NOMO-1 treated with dmso at 0.1 percent for 144 hours (cell line): ENCODE data around the gene COL4A5.
"Not testable (repeated sequence)": the region's sequence is repeated elsewhere in the genome, so short reads cannot be mapped to it uniquely, and the experiment has no call there.

Experiments
- DNase-seq: peaks from one replicate; lab custom pipeline; 2025; ENCODE audit not compliant: unreplicated experiment; lab: John Stamatoyannopoulos, UW

COL4A5 gene

DNA sequence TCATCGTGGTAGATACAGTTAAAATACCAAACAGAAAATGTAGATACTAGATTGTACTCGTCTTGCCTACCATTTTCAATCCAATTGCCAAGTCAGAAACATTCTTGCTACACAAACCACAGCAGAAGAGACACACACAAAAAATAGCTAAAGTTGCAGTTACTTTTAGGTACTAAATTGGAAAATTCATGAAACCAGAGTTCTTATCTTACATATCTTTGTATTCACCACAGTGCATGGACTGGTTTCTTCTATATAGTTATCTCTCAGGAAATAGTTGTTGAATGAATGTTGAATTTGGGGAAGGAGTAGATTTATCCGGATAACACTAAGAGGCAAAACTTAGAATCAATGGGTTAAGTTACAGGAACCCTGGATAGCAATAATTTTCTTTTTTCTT lies 14.2 kb downstream of the COL4A5 start:
- DNase-seq: no peak

- DNase-seq: no peak
Measured at GRCh38 chrX:108456971-108457477, 17.4 kb downstream of the COL4A5 start.

DNA sequence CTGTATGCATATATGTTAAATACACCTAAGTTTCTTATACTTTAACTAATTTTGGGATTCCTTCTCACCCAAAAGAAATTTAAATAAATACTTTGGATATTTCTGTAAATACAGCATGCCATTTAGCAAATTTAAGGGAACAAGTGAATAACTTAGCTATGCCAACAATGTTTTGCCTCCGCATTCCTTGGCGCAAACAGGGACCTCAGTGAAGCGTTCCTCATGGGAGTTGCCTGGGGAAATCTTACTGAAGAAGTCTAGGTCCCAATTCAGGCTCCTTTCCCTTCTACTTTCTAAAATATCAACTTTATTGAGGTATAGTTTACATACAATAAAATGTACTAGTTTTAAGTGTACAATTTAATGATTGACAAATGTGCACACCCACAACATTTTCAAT lies 25.0 kb downstream of the COL4A5 start:
- no peak for DNase-seq

GRCh38 chrX:108468486-108468885 lies 28.8 kb downstream of the COL4A5 start:
- no peak for DNase-seq

- DNase-seq: no peak
Measured at GRCh38 chrX:108473979-108474378, 34.3 kb downstream of the COL4A5 start.

DNA sequence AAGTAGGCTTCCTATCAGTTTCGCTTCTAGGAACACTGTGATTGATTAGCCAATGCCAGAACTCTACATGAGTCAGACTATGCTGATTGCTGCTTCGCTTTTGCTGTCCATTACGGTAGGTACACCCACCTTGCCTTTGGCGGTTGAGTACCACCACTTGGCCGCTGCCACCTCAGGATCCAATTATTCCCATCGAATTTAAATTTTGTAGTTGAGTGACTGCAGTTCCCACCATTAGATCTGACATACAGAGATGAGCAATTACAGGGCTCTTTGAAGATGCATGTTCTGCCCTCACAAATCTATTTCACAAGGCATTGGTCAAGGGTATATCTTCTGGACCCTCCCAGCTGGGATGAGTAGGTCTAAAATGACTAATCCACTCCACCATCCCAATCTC lies 41.9 kb downstream of the COL4A5 start:
- not testable (repeated sequence) for DNase-seq

- no peak for DNase-seq
Measured at GRCh38 chrX:108484251-108484650, 44.6 kb downstream of the COL4A5 start.

- DNase-seq: no peak
Measured at GRCh38 chrX:108485960-108486359, 46.3 kb downstream of the COL4A5 start.

GRCh38 chrX:108494406-108495090 lies 54.9 kb downstream of the COL4A5 start:
- no peak for DNase-seq

DNA sequence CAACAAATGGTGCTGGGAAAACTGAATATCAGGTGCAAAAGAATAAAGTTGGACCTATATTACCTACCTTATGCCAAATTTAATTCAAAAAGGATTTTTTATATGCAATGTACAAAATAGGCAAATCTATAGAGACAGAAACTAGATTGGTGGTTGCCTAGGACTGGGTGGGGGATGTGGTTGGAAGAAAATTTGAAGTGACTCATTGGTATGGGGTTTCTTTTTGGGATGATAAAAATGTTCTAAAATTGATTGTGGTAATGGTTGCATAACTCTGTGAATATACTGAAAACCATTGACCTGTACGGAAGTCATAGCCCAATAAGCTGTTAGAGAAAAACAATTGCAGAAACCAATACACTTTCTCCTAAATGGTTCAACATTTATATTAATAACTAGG lies 72.1 kb downstream of the COL4A5 start:
- DNase-seq: no peak

DNA sequence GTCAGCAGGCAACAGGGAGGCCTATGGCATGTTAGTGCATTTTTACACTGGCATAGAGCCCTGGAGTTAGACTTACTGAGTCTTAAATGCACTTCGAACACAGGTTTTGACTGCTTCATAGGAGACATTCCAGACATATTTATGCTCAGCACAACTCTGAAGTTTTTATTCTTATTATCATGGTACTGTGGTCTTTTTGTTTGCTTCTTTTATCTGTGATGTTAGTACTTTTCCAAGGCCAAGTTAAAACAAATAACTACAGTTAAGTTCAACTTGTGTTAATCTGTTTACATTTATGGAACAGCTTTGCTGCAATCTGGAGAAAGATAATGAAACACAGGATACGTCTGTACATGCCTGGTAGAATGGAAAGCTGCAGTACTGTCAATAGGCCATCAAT lies 76.5 kb downstream of the COL4A5 start:
- DNase-seq: no peak

- DNase-seq: no peak
Measured at GRCh38 chrX:108527724-108528123, 88.1 kb downstream of the COL4A5 start.

GRCh38 chrX:108537005-108537404 lies 97.4 kb downstream of the COL4A5 start:
- DNase-seq: no peak

GRCh38 chrX:108541286-108541685 lies 101.6 kb downstream of the COL4A5 start:
- DNase-seq: no peak

GRCh38 chrX:108557580-108557979 lies 117.9 kb downstream of the COL4A5 start:
- DNase-seq: no peak

DNA sequence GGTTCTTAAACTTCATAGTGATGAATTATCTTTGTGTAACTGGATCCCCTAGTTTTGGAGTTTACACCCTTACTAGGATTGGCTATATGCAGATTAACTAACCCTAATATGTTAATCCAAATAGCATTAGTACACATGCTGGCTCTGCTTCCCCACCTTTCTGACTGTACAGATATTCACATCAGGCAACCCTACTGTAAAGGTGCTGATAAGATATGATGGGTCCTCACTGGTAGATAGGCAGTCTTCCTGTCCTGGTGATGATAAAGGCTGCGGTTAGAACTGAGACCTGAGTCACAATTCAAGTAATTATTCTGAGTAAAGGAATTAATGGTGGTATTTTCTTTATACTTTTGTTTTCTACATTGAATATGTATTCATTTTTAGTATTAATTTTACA lies 118.6 kb downstream of the COL4A5 start:
- no peak for DNase-seq

DNA sequence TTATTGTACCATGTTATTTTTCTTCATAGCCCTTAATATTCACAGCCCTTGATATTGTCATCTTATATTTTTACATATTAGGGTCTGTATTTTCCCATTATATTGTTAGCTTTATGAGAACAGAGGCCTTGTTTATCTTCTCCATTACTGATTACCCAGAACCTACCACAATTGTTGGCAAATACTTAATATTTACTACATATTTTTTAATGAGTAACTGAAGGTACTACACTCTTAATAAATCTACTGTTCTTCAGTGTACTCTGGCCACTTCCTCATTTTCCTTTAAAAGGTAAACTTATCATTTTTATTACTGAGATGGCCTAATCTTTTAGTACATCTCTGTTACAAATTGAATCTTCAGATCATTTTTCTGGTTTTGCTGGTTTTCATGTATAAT lies 133.5 kb downstream of the COL4A5 start:
- DNase-seq: no peak

DNA sequence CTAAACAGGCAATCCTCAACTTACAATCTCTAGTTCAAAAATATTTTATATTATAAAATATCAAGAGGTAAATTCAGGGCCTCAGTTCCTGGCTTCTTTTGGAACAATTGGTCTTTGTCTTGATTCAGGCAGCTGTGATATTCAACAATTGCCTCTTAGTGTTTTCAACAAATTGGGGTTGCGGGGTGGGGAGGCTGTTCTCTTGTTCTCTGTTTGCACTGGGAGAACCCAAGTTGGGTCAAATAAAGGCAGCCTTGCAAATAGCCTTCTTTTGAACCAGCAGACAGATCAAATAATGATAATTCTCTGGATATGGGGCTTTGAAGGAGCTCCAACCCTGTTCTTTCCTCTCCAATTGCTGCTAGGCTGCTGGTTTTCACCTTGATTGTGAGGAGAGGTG lies 142.5 kb downstream of the COL4A5 start:
- DNase-seq: no peak

DNA sequence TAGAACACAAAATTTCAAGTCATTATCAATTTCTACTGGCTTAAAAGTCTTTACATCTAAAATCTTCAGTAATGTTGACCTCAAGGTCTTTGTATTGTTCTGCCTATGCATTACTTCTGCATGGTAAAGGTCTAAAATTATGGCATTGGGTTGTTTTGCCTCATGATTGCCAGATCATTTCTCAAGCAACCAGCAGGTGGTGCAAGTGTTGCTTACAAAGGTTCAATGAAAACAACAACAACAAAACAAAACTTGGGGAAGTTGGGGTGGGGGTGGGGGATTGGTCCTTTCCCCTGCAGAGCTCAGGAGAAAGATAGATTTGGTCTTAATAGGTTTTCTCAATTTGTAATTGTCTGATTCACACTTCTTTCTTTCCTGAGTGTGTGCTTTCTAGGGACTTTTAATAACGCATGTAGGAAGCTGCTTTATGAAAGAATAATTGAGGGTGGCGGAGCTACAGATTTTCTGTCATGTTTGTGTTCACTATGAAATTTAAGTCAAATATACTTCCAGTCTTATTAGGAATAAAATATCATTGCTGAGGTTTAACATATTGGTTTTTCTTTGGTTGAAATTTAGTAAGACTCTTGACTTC lies 145.1 kb downstream of the COL4A5 start:
- DNase-seq: no peak

DNA sequence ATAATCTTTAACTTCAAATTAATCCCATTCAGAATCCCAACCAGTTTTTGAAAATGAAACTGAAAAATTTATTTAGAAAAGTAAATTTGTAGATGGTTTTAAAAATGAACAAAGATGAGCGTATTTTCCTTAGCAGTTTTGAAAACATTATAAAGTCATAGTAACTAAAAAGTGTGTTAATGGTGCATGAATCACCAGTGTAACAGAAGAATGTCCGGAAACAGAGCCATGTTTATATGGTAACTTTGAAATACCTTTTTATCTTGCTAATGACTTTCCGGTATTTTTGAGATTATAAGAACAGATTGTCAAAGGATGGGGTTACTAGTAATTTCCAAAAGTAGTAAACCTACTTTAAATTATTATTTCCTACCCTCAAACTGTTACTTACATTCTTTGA lies 150.9 kb downstream of the COL4A5 start:
- DNase-seq: no peak

DNA sequence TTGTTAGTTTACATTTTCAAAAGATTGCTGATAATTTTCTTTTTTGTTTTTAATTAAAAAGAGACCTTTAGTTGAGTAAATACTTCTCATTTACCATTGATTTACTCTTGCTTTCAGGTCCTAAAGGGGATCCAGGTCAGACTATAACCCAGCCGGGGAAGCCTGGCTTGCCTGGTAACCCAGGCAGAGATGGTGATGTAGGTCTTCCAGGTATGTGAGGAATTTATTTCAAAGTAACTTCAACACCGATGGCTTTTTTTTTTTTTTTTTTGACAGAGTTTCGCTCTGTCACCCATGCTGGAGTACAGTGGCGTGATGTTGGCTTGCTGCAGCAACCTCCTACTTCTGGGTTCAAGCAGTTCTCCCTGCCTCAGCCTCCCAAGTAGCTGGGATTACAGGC lies 161.6 kb downstream of the COL4A5 start:
- no peak for DNase-seq

DNA sequence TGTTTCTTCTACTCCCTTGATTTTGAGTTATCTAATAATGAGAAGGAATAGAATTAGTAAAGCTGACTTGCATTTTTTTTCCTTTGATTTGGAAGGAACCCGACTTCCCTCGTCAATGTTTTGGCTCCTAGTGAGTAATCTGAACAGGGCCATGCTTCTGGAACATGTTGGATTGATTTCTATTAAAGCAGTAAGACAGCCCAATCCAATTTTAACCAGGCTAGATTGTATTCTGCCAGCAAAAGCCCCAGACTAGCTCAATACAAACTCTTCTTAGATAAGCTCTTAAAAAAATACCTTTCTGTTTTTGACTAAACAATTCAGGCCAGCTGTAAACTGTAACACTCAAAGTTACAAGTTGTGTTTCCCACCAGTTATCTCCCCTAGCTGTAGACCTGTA lies 170.5 kb downstream of the COL4A5 start:
- DNase-seq: no peak

- DNase-seq: no peak
Measured at GRCh38 chrX:108614616-108615015, 175.0 kb downstream of the COL4A5 start.
